ENCODE results near the gene RNASEH2B.

RNASEH2B gene

GRCh38 chr13:50995854-50996253, 86.3 kb downstream of the RNASEH2B start:
- H3K4me3 ChIP-seq (replicated peaks; ENCODE audit: low read depth, low read length), result no peak overlapping the region
- no peak for TF ChIP-seq CTCF (IDR thresholded peaks at IDR 0.05; ENCODE audit: insufficient read depth, low read length, poor library complexity, severe bottlenecking)
- H3K36me3 ChIP-seq (ENCODE audit: control insufficient read depth, insufficient read depth, low read length), result no peaks in the 10 kb centered on the region
- peaks cover 2% of the 10 kb centered on the region; the same call in 1 of the 2 replicates for H3K27me3 ChIP-seq (replicated peaks; ENCODE audit: control insufficient read depth, insufficient read depth, low read length)
- DNase-seq (ENCODE audit: extremely low read depth, insufficient read length), result no peak

- Histone ChIP-seq H3K27me3 (replicated peaks; ENCODE audit: control insufficient read depth, insufficient read depth, low read length) (peaks cover 2% of the 10 kb centered on the region; the same call in 1 of the 2 replicates), H3K4me3 (replicated peaks; ENCODE audit: low read depth, low read length) (no peak overlapping the region), H3K36me3 (ENCODE audit: control insufficient read depth, insufficient read depth, low read length) (no peaks in the 10 kb centered on the region; the same call in 1 of the 2 replicates)
- no peak for DNase-seq (ENCODE audit: extremely low read depth, insufficient read length)
- no peak for TF ChIP-seq CTCF (IDR thresholded peaks at IDR 0.05; ENCODE audit: insufficient read depth, low read length, poor library complexity, severe bottlenecking)
Measured at GRCh38 chr13:50998326-50998725, 88.7 kb downstream of the RNASEH2B start.

- no peak for DNase-seq (ENCODE audit: extremely low read depth, insufficient read length)
- no peaks in the 10 kb centered on the region; the same call in 1 of the 2 replicates for H3K36me3 ChIP-seq (ENCODE audit: control insufficient read depth, insufficient read depth, low read length)
- no peak overlapping the region for H3K4me3 ChIP-seq (replicated peaks; ENCODE audit: low read depth, low read length)
- no peak for TF ChIP-seq CTCF (IDR thresholded peaks at IDR 0.05; ENCODE audit: insufficient read depth, low read length, poor library complexity, severe bottlenecking)
- peaks cover 3% of the 10 kb centered on the region; the same call in 1 of the 2 replicates for H3K27me3 ChIP-seq (replicated peaks; ENCODE audit: control insufficient read depth, insufficient read depth, low read length)
Measured at GRCh38 chr13:50999641-51000040, 90.0 kb downstream of the RNASEH2B start.

GRCh38 chr13:51000061-51000460, 90.5 kb downstream of the RNASEH2B start:
- TF ChIP-seq CTCF (IDR thresholded peaks at IDR 0.05; ENCODE audit: insufficient read depth, low read length, poor library complexity, severe bottlenecking), result no peak
- no peak overlapping the region for H3K4me3 ChIP-seq (replicated peaks; ENCODE audit: low read depth, low read length)
- H3K27me3 ChIP-seq (replicated peaks; ENCODE audit: control insufficient read depth, insufficient read depth, low read length), result peaks cover 3% of the 10 kb centered on the region; the same call in 1 of the 2 replicates
- no peaks in the 10 kb centered on the region; the same call in 1 of the 2 replicates for H3K36me3 ChIP-seq (ENCODE audit: control insufficient read depth, insufficient read depth, low read length)
- DNase-seq (ENCODE audit: extremely low read depth, insufficient read length), result no peak

GRCh38 chr13:51000571-51001260, 91.1 kb downstream of the RNASEH2B start:
- TF ChIP-seq CTCF (IDR thresholded peaks at IDR 0.05; ENCODE audit: insufficient read depth, low read length, poor library complexity, severe bottlenecking), result no peak
- Histone ChIP-seq H3K4me3 (replicated peaks; ENCODE audit: low read depth, low read length) (no peak overlapping the region), H3K36me3 (ENCODE audit: control insufficient read depth, insufficient read depth, low read length) (no peaks in the 10 kb centered on the region; the same call in 1 of the 2 replicates), H3K27me3 (replicated peaks; ENCODE audit: control insufficient read depth, insufficient read depth, low read length) (peaks cover 4% of the 10 kb centered on the region; the same call in 1 of the 2 replicates)
- DNase-seq (ENCODE audit: extremely low read depth, insufficient read length), result no peak
